HepG2 (cell line): Measurements from ENCODE around the gene AXIN1. TPM values are rescaled to one million over a fixed set of nuclear protein-coding genes. Genes with fewer than 3 reads are reported as not detected.

Experiments
- CREB1 ChIP-seq, 2 experiments: fragments of 450-650 bp in 1 of 2; IDR thresholded peaks; 2 replicates each; pipeline ENCODE4 v1.6.1; 2016 to 2017; ENCODE audit warnings: control low read depth in 1 of 2, mild to moderate bottlenecking in 1 of 2, missing compliant biosample characterization in 1 of 2, missing genetic modification characterization in 1 of 2
- ERF ChIP-seq: IDR thresholded peaks from 2 replicates; pipeline ENCODE4 v1.6.1; 2018; ENCODE audit warnings: missing biosample characterization, missing genetic modification reagents
- GATAD2A ChIP-seq: IDR thresholded peaks from 2 replicates; pipeline ENCODE4 v1.6.1; 2016
- HNRNPLL ChIP-seq: fragments of 200-400 bp; formaldehyde crosslinking; IDR thresholded peaks from 2 replicates; pipeline ENCODE4 v1.6.1; 2017; ENCODE audit warnings: mild to moderate bottlenecking, low read depth, low read length; ENCODE audit not compliant: poor library complexity, severe bottlenecking
- HNRNPUL1 ChIP-seq: fragments of 200-400 bp; formaldehyde crosslinking; IDR thresholded peaks from 2 replicates; pipeline ENCODE4 v1.6.1; 2017; ENCODE audit warnings: low read depth, mild to moderate bottlenecking, low read length, moderate library complexity
- SIN3B ChIP-seq: fragments of 150-350 bp; IDR thresholded peaks from 2 replicates; pipeline ENCODE4 v1.6.1; 2014; ENCODE audit warnings: low read length
- THAP11 ChIP-seq: IDR thresholded peaks from 2 replicates; pipeline ENCODE4 v1.6.1; 2016; ENCODE audit warnings: missing biosample characterization, missing genetic modification reagents
- ZBTB7A ChIP-seq: sonication (generic); formaldehyde crosslinking; IDR thresholded peaks from 2 replicates; pipeline ENCODE4 v1.8.0; 2022; ENCODE audit warnings: mild to moderate bottlenecking, missing genetic modification reagents
- ZFP36L2 ChIP-seq: sonication (generic); formaldehyde crosslinking; IDR thresholded peaks from 2 replicates; pipeline ENCODE4 v1.4.0; 2020; ENCODE audit warnings: missing genetic modification reagents
- ZGPAT ChIP-seq: IDR thresholded peaks from 2 replicates; pipeline ENCODE4 v1.6.1; 2016; ENCODE audit warnings: mild to moderate bottlenecking
- ZNF3 ChIP-seq: IDR thresholded peaks from 2 replicates; pipeline ENCODE4 v1.7.0; 2017; ENCODE audit warnings: inconsistent platforms
- ZNF441 ChIP-seq: sonication (generic); formaldehyde crosslinking; IDR thresholded peaks from 2 replicates; pipeline ENCODE4 v1.7.0; 2021; ENCODE audit warnings: missing genetic modification reagents, borderline replicate concordance
- ZNF501 ChIP-seq: sonication (generic); formaldehyde crosslinking; IDR thresholded peaks from 2 replicates; pipeline ENCODE4 v1.5.1; 2020; ENCODE audit warnings: mild to moderate bottlenecking, moderate library complexity, missing genetic modification reagents
- polyA plus RNA-seq, 8 experiments: library from polyadenylated mRNA; depleted of rRNA in 3 of 8; stranded (reverse) in 7 of 8; unstranded in 1 of 8; fragments of >200 nt; fragmentation: Illumina TruSeq in 4 of 8; extraction: Trizol in 4 of 8; gene quantifications; 2 replicates each; pipeline versions ENCODE4 v1.2.1 to v1.2.3, GENCODE V29; 2011 to 2016; ENCODE audit warnings: low read depth in 4 of 8, missing spikeins in 1 of 8, mixed read lengths in 1 of 8; ENCODE audit not compliant: insufficient read depth in 1 of 8
- total RNA-seq, 5 experiments: library from RNA; depleted of rRNA; stranded (reverse); fragments of >200 nt; fragmentation: Illumina TruSeq; extraction: Trizol; gene quantifications; 2 replicates each; pipeline ENCODE4 v1.2.3, GENCODE V29; 2016; ENCODE audit warnings: low read depth in 1 of 5
- TF ChIP-seq, protein P1 (sequence below): sonication (generic); formaldehyde crosslinking; IDR thresholded peaks from 2 replicates; pipeline ENCODE4 v1.9.0; 2021; ENCODE audit warnings: mild to moderate bottlenecking, missing genetic modification reagents
- TF ChIP-seq, protein P2 (sequence below), 2 experiments: sonication (generic) in 1 of 2; formaldehyde crosslinking in 1 of 2; IDR thresholded peaks; 2 replicates each; pipeline versions ENCODE4 v1.4.0 to v1.6.1; 2018 to 2020; ENCODE audit warnings: missing genetic modification reagents in 2 of 2, borderline replicate concordance in 1 of 2, low read depth in 1 of 2, mild to moderate bottlenecking in 1 of 2, missing biosample characterization in 1 of 2

AXIN1 gene
- total and polyA plus RNA-seq, 2 of the 13 experiments (the other 11 are each of a cell fraction or from before 2014, with no cell fraction given) = 24.0 to 26.0 TPM

GRCh38 chr16:381012-381788, 28.7 kb upstream of the AXIN1 start (continued):
- TF ChIP-seq CREB1 (IDR thresholded peaks at IDR 0.05) (no peak), CREB1 (CRISPR knock-in tag; IDR thresholded peaks at IDR 0.05) (no peak), SIN3B (no peak), HNRNPUL1 (no peak), ZNF3 (no peak), ZFP36L2 (CRISPR knock-in tag) (0 out of 2 replicates have a peak, but pooled peaks have one; percentile 23), ZNF501 (CRISPR knock-in tag) (peak; percentile 39), HNRNPLL (peak; percentile 58), ZBTB7A (CRISPR knock-in tag) (peak; percentile 63; the same call in 1 of the 2 replicates), ZGPAT (peak; percentile 45), ZNF441 (CRISPR knock-in tag) (no peak), GATAD2A (CRISPR knock-in tag) (0 out of 2 replicates have a peak, but pooled peaks have one; percentile 23), THAP11 (CRISPR knock-in tag) (peak; percentile 24; the same call in 1 of the 2 replicates), ERF (CRISPR knock-in tag) (no peak)
- TF ChIP-seq, protein P1, sequence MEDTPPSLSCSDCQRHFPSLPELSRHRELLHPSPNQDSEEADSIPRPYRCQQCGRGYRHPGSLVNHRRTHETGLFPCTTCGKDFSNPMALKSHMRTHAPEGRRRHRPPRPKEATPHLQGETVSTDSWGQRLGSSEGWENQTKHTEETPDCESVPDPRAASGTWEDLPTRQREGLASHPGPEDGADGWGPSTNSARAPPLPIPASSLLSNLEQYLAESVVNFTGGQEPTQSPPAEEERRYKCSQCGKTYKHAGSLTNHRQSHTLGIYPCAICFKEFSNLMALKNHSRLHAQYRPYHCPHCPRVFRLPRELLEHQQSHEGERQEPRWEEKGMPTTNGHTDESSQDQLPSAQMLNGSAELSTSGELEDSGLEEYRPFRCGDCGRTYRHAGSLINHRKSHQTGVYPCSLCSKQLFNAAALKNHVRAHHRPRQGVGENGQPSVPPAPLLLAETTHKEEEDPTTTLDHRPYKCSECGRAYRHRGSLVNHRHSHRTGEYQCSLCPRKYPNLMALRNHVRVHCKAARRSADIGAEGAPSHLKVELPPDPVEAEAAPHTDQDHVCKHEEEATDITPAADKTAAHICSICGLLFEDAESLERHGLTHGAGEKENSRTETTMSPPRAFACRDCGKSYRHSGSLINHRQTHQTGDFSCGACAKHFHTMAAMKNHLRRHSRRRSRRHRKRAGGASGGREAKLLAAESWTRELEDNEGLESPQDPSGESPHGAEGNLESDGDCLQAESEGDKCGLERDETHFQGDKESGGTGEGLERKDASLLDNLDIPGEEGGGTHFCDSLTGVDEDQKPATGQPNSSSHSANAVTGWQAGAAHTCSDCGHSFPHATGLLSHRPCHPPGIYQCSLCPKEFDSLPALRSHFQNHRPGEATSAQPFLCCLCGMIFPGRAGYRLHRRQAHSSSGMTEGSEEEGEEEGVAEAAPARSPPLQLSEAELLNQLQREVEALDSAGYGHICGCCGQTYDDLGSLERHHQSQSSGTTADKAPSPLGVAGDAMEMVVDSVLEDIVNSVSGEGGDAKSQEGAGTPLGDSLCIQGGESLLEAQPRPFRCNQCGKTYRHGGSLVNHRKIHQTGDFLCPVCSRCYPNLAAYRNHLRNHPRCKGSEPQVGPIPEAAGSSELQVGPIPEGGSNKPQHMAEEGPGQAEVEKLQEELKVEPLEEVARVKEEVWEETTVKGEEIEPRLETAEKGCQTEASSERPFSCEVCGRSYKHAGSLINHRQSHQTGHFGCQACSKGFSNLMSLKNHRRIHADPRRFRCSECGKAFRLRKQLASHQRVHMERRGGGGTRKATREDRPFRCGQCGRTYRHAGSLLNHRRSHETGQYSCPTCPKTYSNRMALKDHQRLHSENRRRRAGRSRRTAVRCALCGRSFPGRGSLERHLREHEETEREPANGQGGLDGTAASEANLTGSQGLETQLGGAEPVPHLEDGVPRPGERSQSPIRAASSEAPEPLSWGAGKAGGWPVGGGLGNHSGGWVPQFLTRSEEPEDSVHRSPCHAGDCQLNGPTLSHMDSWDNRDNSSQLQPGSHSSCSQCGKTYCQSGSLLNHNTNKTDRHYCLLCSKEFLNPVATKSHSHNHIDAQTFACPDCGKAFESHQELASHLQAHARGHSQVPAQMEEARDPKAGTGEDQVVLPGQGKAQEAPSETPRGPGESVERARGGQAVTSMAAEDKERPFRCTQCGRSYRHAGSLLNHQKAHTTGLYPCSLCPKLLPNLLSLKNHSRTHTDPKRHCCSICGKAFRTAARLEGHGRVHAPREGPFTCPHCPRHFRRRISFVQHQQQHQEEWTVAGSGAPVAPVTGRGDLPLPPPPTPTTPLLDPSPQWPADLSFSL (CRISPR knock-in tag) = no peak
- TF ChIP-seq, protein P2, sequence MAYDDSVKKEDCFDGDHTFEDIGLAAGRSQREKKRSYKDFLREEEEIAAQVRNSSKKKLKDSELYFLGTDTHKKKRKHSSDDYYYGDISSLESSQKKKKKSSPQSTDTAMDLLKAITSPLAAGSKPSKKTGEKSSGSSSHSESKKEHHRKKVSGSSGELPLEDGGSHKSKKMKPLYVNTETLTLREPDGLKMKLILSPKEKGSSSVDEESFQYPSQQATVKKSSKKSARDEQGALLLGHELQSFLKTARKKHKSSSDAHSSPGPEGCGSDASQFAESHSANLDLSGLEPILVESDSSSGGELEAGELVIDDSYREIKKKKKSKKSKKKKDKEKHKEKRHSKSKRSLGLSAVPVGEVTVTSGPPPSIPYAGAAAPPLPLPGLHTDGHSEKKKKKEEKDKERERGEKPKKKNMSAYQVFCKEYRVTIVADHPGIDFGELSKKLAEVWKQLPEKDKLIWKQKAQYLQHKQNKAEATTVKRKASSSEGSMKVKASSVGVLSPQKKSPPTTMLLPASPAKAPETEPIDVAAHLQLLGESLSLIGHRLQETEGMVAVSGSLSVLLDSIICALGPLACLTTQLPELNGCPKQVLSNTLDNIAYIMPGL (CRISPR knock-in tag; IDR thresholded peaks at IDR 0.05; ENCODE audit: borderline replicate concordance in 1 of 2, low read depth in 1 of 2) = peak; percentile 47 to 61; a peak in 3 of 4 replicates
